HG02973 (cell line): ENCODE data around the gene TBC1D2B.
A peak's percentile ranks its signal among the peaks of the same experiment; 100 is the strongest.

Source experiments
- ATAC-seq: cut with Tn5 transposase; IDR thresholded peaks from one replicate; pipeline ENCODE4 v1.9.1; 2021; ENCODE audit warnings: moderate library complexity; ENCODE audit not compliant: unreplicated experiment

Gene TBC1D2B

DNA sequence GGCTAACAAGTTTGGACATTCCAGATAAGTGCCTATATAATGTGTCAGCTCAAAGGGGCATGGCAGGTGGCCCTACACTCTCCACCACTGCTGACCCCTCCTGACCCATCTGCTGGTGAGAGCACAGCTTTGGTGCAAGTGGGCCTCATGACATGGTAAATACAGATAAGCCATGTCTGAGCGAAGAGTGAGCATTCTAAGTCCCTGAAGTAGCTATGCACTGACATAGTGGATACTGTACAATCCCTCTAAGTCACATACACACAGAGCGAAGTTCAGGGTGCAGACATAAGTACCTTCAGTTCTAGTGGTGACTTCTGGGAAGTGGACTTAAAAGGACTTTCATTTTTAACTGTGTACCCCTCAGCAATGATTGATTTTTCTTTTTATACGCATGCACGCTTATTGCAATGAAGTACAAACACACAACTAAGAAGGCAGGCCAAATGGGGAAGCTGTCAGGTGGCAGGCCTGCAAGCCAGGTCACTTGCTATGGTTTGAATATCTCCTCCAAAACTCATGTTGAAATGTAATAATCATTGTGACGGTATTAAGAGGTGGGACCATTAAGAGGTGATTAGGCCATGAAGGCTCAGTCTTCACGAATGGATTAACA lies 41.5 kb downstream of the TBC1D2B start:
- no peak for ATAC-seq

DNA sequence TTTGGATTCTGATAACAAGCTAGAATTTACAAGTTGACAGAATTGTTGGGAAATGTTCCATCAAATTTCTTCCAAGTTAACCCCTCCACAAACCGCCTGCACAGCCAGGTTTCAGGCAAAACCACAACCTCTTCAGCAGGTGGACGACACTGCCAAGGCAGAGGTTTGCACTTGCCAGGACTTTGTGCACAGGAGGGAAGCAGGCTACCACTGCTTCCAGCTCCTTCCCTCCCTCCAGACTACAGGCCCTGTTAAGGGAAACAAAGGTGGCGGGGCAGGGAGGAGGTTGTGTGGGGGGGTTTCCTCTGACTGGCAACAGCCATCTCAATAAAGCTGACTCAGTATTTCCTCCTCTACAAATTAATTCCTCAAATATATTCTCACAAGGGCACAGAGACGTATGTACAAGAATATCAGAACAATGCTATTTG lies 42.2 kb downstream of the TBC1D2B start:
- no peak for ATAC-seq

DNA sequence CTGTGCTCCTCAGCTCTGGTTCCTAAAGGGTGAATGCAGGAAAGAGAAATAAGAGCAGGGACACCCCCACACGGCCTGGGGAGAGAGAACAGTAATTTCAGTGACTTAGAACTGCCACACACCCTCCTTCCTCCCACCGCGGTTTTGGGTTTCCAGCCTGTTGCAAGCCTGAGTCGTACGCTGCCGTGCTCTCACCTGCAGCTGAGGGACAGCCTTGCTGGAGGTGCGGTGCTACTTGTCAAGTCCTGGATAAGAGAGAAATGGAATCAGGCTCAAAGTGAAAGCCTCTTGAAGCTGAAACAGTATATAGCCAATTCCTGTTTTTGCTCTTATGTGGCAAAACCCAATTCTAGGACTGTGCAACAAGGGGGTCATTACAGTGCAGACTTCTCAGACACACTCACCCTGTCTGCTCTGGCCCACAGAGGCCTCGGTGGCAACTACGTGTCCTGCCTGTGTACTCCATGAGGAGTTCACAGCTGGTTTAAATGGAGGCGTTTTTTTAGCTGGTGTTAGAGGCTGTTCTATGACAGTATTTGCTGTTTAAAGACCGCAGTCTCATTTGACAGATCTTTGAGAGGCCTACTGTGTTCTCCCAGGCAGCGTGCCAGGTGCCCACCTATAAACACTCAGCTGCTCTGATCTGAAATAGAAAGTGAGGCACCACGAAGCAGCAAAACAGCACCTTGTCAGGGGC lies 42.9 kb downstream of the TBC1D2B start:
- ATAC-seq, result peak; percentile 61

GRCh38 chr15:78033864-78034263 lies 43.6 kb downstream of the TBC1D2B start:
- ATAC-seq, result no peak

DNA sequence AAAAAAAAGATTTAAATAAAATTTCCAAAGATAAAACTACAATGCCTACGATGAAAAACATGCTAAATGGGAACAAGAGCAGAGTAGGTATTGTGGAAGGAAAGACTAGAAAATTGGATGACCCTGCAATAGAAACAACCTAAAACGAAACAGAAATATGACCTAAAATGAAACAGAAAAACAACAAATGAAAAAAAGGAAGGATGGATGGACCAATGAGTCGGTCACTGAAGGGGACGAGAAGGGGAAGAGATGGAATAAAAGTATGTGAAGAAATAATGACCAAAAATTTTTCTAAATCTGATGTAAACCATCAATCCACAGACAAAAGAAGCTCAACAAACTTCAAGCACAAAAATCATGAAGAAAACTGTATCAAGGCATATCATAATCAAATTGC lies 44.8 kb downstream of the TBC1D2B start:
- ATAC-seq, result no peak

GRCh38 chr15:78024883-78025282 lies 52.6 kb downstream of the TBC1D2B start:
- ATAC-seq, result no peak

DNA sequence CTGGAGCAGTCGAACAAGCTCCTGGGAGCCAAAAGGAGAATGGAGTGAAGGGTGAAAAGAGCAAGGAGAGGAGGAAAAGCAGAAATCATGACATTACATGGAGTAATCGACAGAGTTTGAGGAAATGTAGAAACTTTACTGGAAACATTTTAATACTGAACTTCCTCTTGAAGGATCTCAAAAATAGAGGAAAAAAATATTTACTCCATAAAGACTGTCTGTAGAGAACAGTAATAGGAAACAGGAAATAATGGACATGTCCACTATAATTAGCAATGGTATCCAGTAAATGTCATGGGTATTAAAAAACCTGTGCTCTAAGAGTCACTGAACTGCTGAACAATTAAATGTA lies 53.0 kb downstream of the TBC1D2B start:
- no peak for ATAC-seq

DNA sequence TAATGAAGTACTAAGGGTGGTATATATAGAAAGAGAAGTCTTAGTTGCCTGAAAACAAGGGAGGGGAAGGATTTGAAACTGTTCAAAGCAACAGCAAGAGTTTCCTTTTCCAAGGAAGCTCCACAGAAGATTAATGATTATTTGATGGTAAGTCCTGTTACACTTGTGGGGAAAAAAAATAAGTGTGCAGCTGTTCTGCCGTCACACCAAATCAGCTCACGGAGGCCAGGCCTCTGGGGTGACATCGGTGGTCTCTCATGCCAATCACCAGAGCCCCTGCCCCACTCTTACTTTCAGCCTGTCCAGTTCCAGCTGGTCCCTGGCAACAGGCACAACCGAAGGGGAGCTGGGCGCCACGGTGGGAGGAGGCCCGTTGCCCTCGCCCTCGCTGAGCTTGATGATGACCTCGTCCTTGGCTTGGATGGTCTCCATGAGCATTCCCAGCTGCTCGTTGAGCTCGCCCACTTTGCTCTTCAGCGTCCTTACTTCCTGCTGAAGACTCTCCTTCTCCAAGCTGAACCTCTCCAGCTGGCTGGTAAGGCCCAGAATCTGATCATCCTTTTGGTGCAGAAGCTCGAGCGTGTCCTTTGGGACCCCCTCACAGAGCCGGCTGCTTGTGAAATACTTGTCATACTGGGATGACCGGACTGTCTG lies 53.5 kb downstream of the TBC1D2B start:
- no peak for ATAC-seq

- no peak for ATAC-seq
These were observed 54.3 kb downstream of the TBC1D2B start for GRCh38 chr15:78023081-78023665.

- no peak for ATAC-seq
These were observed 55.8 kb downstream of the TBC1D2B start for GRCh38 chr15:78021761-78022160.

GRCh38 chr15:78020007-78020406 lies 57.5 kb downstream of the TBC1D2B start:
- no peak for ATAC-seq

DNA sequence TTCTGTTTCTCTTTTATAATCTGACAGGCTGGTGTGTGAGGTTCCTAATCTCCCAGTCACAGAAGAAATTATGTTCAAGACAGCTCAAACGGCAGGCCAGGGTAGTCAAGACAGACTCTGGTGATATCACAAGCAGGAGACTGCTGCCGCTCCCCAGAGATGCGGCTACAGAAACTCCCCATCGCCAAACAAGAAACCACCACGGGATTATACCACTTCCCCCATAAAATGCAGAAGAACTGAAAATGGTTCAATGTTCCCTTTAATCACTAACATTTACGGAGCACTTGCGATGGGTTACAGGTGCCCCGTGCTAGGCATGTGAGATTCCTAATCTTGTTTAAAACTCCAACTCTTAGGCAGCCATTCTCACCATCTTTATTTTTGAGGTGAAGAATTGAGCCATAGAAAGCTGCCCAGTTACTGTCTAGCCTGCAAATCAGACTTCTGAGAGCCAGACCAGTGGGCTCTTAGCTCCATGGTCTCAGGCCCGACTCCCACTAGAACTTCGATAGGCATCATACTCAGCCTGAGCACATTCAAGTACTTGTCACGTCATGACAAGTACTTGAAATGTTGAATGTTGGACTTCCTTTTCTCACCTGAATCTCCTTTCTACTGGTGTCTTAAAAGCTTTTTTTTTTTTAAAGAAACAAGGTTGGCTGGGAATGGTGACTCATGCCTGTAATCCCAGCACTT lies 58.4 kb downstream of the TBC1D2B start:
- no peak for ATAC-seq

- ATAC-seq, result no peak
These were observed 59.1 kb downstream of the TBC1D2B start for GRCh38 chr15:78018445-78018844.

- no peak for ATAC-seq
These were observed 60.7 kb downstream of the TBC1D2B start for GRCh38 chr15:78016860-78017259.

GRCh38 chr15:78012643-78013077 lies 64.9 kb downstream of the TBC1D2B start:
- no peak for ATAC-seq

DNA sequence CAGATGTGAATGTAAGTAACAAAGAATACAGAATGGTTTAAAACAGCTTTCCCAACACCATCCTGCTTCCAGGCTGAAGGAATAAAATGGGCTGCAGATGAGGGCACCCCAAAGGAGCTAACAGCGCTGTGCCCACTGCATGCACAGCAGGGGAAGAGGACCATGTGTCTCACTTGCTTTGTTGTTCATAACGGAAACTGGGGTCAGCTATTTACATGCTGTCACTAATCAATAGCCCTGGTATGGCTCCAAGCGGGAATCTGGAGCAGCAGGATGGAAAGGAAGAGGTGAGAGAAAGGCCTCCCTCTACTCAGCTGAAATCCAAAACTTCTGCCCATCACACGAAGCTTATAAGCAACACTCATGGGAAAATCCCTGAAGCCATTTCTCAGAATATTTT lies 67.4 kb downstream of the TBC1D2B start:
- ATAC-seq, result no peak

DNA sequence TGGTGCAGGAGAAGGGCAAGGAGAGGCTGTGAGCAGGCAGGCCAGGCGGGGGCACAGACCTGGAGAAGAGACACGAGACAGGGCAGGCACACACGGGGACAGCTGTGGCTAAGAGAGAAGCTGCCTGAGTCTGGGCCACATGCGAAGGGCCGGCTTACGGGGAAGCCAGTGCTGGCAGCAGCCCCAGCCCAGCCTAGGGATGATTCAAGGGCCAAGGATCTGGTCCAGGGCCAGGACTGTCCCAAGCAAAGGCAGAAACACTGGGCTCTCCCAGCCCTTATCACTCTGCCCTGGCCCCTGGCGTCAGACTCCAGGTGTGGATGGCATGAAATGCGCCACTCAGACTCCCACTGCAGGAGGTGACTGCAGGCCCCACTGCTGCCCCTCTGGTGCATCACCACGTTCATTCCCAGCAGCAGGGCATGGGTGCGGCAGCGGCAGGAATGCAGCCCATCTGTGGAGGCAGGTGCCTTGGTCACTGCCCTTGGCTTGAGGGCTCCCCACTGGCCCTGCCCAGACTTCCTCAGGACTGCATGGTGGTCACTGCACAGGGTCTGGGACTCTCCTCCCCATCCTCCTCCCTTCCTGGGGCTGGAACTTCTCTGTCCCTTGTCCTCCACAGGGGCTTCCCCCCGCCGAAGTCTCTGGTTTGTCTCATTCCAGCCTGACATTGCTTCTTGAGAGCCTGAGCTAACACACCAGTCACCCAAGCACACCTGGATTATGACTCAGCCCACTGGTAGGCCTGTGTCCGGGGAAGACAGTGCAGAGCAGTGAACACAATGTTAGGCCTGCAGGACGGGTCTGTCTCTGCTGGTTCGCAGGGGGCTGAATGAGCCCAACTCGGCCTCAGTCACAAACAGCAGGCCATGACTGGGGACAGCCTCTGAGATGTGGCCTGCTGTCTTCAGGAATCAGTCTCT lies 69.3 kb downstream of the TBC1D2B start:
- no peak for ATAC-seq

DNA sequence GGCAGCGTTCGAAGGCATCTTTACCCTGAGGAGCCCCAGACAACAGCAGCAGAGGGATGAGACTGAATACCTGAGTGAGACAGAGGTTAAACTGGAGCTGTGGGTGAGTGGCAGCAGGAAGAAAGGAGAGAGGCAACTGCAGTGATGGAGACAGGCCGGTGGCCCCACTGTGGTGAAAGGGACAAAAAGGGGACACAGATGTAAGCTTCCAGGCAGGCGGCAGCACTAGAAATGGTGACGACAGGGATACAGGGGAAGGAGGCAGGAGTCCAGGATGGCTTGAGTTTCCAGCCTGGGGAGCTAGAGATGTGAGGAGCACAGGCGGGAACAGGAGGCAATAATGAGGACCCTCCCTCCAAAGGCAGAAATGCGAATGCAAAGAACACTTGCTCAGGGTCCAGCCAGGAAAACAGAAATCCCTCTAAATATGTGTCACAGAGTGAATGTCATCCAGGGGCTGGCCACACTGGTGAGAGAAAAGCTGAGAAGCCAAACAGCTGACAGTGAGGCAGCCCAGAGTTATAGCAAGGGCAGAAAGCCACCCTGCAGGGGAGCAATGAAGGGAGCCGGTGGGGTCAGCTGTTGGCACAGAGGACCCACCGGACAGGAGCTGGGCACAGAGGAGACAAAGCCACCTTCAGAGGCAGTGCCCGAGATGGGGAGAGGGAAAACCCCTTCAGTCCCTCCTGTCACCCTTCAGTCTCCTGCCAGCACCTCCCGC lies 70.1 kb downstream of the TBC1D2B start:
- no peak for ATAC-seq

GRCh38 chr15:78006567-78007205 lies 70.8 kb downstream of the TBC1D2B start:
- ATAC-seq, result no peak
